Natural killer cell (primary cell): ENCODE results near the gene DUSP8. TPM values are rescaled to one million over a fixed set of nuclear protein-coding genes. Genes with fewer than 3 reads are reported as not detected.

Source experiments
- ATAC-seq, 3 donors: fragments of 150-1000 bp in 2 of 3; fragments of 200-7000 bp in 1 of 3; cut with Tn5 transposase; 1 replicate in 1 of 3; 2 replicates in 2 of 3; pipeline ENCODE4 v1.10.0; 2021; ENCODE audit warnings: mild to moderate bottlenecking in 2 of 3, moderate library complexity in 2 of 3
- DNase-seq, 2 donors: peaks; one replicate each; pipeline versions ENCODE4 v3.0.0 to v3.0.0-alpha.2; 2013 to 2021; ENCODE audit warnings: mixed read lengths in 1 of 2
- H3K27ac ChIP-seq: one replicate; pipeline ENCODE4 v1.5.1; 2013; ENCODE audit warnings: mild to moderate bottlenecking, low read length
- H3K27me3 ChIP-seq: one replicate; pipeline ENCODE4 v1.6.1; 2013; ENCODE audit warnings: low read length; ENCODE audit not compliant: control insufficient read depth, insufficient read depth
- H3K36me3 ChIP-seq: one replicate; pipeline ENCODE4 v1.6.1; 2013; ENCODE audit warnings: low read length; ENCODE audit not compliant: control insufficient read depth, insufficient read depth
- H3K4me1 ChIP-seq: one replicate; pipeline ENCODE4 v1.6.1; 2013; ENCODE audit warnings: low read length; ENCODE audit not compliant: control insufficient read depth, insufficient read depth
- H3K4me3 ChIP-seq: one replicate; pipeline ENCODE4 v1.5.1; 2013; ENCODE audit warnings: low read length
- H3K9me3 ChIP-seq: one replicate; pipeline ENCODE4 v1.6.1; 2013; ENCODE audit warnings: low read length; ENCODE audit not compliant: control insufficient read depth, insufficient read depth
- H3K27ac Mint-ChIP-seq, 2 donors: one replicate each; pipeline ENCODE4 v1.8.0; 2022; ENCODE audit warnings: mild to moderate bottlenecking in 2 of 2, mixed read lengths in 2 of 2, moderate library complexity in 1 of 2
- H3K27me3 Mint-ChIP-seq, 2 donors: one replicate each; pipeline ENCODE4 v1.8.0; 2022; ENCODE audit warnings: low read depth in 2 of 2, mixed read lengths in 2 of 2
- H3K36me3 Mint-ChIP-seq: one replicate; pipeline ENCODE4 v1.8.0; 2022; ENCODE audit warnings: mixed read lengths
- H3K4me1 Mint-ChIP-seq, 2 donors: one replicate each; pipeline ENCODE4 v1.8.0; 2022; ENCODE audit warnings: mixed read lengths in 2 of 2
- H3K4me3 Mint-ChIP-seq: one replicate; pipeline ENCODE4 v1.8.0; 2022; ENCODE audit warnings: mild to moderate bottlenecking, moderate library complexity, mixed read lengths
- H3K9me3 Mint-ChIP-seq, 2 donors: one replicate each; pipeline ENCODE4 v1.8.0; 2022; ENCODE audit warnings: mixed read lengths in 2 of 2
- CTCF ChIP-seq: fragments of 200-600 bp; IDR thresholded peaks from one replicate; pipeline ENCODE4 v1.8.0; 2022; ENCODE audit warnings: antibody characterized with exemption
- WGBS: methylation state at CpG from one replicate; pipeline ENCODE4 v1.1.7; 2013; ENCODE audit warnings: missing lambda C conversion rate; ENCODE audit not compliant: insufficient coverage; 5-methylcytosine and 5-hydroxymethylcytosine counted together
- intact Hi-C: fragments of 100-400 bp; cut with micrococcal nuclease; formaldehyde crosslinking; loops from one replicate; pipeline ENCODE4 v1.14.2; 2022
- total RNA-seq, 4 donors: library from RNA; stranded (reverse); fragments of 120-200 nt in 1 of 4; gene quantifications; one replicate each; pipeline versions ENCODE4 v1.2.3 to v1.2.4, GENCODE V29; 2013 to 2022

DUSP8 gene
- total RNA-seq, 3 donors from 2014 or later (not counting 1 experiment from before 2014, with no cell fraction given): 24.1 to 47.3 (median 38.4) TPM

GRCh38 chr11:1526785-1527184 is 45.3 kb downstream of the DUSP8 start:
- H3K27me3 ChIP-seq: no peaks in the 10 kb centered on the region
- no peaks in the 10 kb centered on the region for H3K9me3 ChIP-seq
- Mint-ChIP-seq H3K27me3 (no peaks in the 10 kb centered on the region), H3K36me3 (no peaks in the 10 kb centered on the region), H3K4me1 (peaks cover 42 to 62% of the 10 kb centered on the region in 2 donors), H3K4me3 (no peak overlapping the region), H3K9me3 (no peaks in the 10 kb centered on the region), H3K27ac (no peak overlapping the region)
- H3K4me1 ChIP-seq: peaks cover 44% of the 10 kb centered on the region
- H3K4me3 ChIP-seq: no peak overlapping the region
- no peak overlapping the region for H3K27ac ChIP-seq
- ATAC-seq (no peak), DNase-seq (no peak)
- 94% methylated on average over 15 of the region's 15 CpGs for WGBS
- H3K36me3 ChIP-seq: peaks cover 10% of the 10 kb centered on the region
- intact Hi-C loops: no loop called here
- TF ChIP-seq CTCF: no peak

GRCh38 chr11:1523779-1524178 is 48.3 kb downstream of the DUSP8 start:
- no peaks in the 10 kb centered on the region for H3K36me3 ChIP-seq
- Mint-ChIP-seq H3K9me3 (no peaks in the 10 kb centered on the region), H3K36me3 (no peaks in the 10 kb centered on the region), H3K4me3 (no peak overlapping the region), H3K4me1 (peaks cover 53 to 75% of the 10 kb centered on the region in 2 donors), H3K27ac (peak overlapping the region; percentile 81 to 82), H3K27me3 (no peaks in the 10 kb centered on the region)
- no peak overlapping the region for H3K4me3 ChIP-seq
- no peaks in the 10 kb centered on the region for H3K9me3 ChIP-seq
- DNase-seq (no peak), ATAC-seq (no peak)
- WGBS: 26% methylated on average over 4 of the region's 4 CpGs
- H3K27ac ChIP-seq: no peak overlapping the region
- no peak for TF ChIP-seq CTCF
- H3K4me1 ChIP-seq: peaks cover 47% of the 10 kb centered on the region
- intact Hi-C loops: no loop called here
- H3K27me3 ChIP-seq: no peaks in the 10 kb centered on the region

GRCh38 chr11:1523077-1523476 is 49.0 kb downstream of the DUSP8 start:
- peak overlapping the region; percentile 25 for H3K4me3 Mint-ChIP-seq
- Histone ChIP-seq H3K9me3 (no peaks in the 10 kb centered on the region), H3K27me3 (no peaks in the 10 kb centered on the region), H3K4me1 (peaks cover 53% of the 10 kb centered on the region), H3K4me3 (no peak overlapping the region), H3K36me3 (no peaks in the 10 kb centered on the region), H3K27ac (no peak overlapping the region)
- no peak for DNase-seq
- H3K9me3 Mint-ChIP-seq: no peaks in the 10 kb centered on the region
- 98% methylated on average over 6 of the region's 6 CpGs for WGBS
- intact Hi-C loops: no loop called here
- H3K36me3 Mint-ChIP-seq: no peaks in the 10 kb centered on the region
- H3K27me3 Mint-ChIP-seq: no peaks in the 10 kb centered on the region
- no peak for TF ChIP-seq CTCF
- peak overlapping the region; percentile 81 to 82 for H3K27ac Mint-ChIP-seq
- ATAC-seq: no peak
- H3K4me1 Mint-ChIP-seq: peaks cover 59 to 74% of the 10 kb centered on the region in 2 donors

- Histone ChIP-seq H3K4me3 (no peak overlapping the region), H3K27ac (no peak overlapping the region), H3K36me3 (no peaks in the 10 kb centered on the region), H3K4me1 (peaks cover 62% of the 10 kb centered on the region), H3K27me3 (no peaks in the 10 kb centered on the region), H3K9me3 (no peaks in the 10 kb centered on the region)
- ATAC-seq (no peak), DNase-seq (no peak)
- H3K36me3 Mint-ChIP-seq: no peaks in the 10 kb centered on the region
- H3K27me3 Mint-ChIP-seq: no peaks in the 10 kb centered on the region
- 85% methylated on average over 6 of the region's 8 CpGs for WGBS
- H3K9me3 Mint-ChIP-seq: no peaks in the 10 kb centered on the region
- H3K27ac Mint-ChIP-seq: peak overlapping the region; percentile 81 to 86
- no peak for TF ChIP-seq CTCF
- intact Hi-C loops: no loop called here
- H3K4me3 Mint-ChIP-seq: no peak overlapping the region
- H3K4me1 Mint-ChIP-seq: peaks cover 69 to 81% of the 10 kb centered on the region in 2 donors
These were observed 50.0 kb downstream of the DUSP8 start for GRCh38 chr11:1522081-1522424.
